Measurements from ENCODE around the gene VCX2. TPM values are rescaled to one million over a fixed set of nuclear protein-coding genes. Genes with fewer than 3 reads are reported as not detected.
"Not testable (repeated sequence)": the region's sequence is repeated elsewhere in the genome, so short reads cannot be mapped to it uniquely, and the experiment has no call there.

The VCX2 gene
- polyA plus RNA-seq, 12 donors = not detected

GRCh38 chrX:8122538-8122937, 48.5 kb downstream of the VCX2 start:
- DNase-seq = no peak

GRCh38 chrX:8121391-8121790, 49.7 kb downstream of the VCX2 start:
- not testable (repeated sequence) for DNase-seq

Other genes starting within 250 kb of the VCX2 start
- 10 to 100 TPM in 11 of 12 donors, not detected in 1; 12.6 to 22.1 (median 15.2) TPM for gene PNPLA4, start 243.9 kb downstream of the VCX2 start, polyA plus RNA-seq (ENCODE audit: insufficient read length in 12 of 12)

All from muscle of arm (tissue), 12 donors.